Measurements from ENCODE around the gene SPECC1. TPM values are rescaled to one million over a fixed set of nuclear protein-coding genes. Genes with fewer than 3 reads are reported as not detected.

The SPECC1 gene
- total RNA-seq, 1 donor from 2014 or later, result 38.0 TPM

GRCh38 chr17:20127360-20128035 is 118.3 kb downstream of the SPECC1 start:
- TF ChIP-seq CTCF (conservative IDR thresholded peaks at IDR 0.05), result no peak
- Mint-ChIP-seq H3K4me1 (ENCODE audit: unreplicated experiment) (peaks cover 4% of the 10 kb centered on the region), H3K27me3 (peaks cover 19% of the 10 kb centered on the region), H3K9me3 (no peaks in the 10 kb centered on the region), H3K27ac (no peak overlapping the region), H3K4me3 (no peak overlapping the region), H3K36me3 (no peaks in the 10 kb centered on the region)
- DNase-seq (ENCODE audit: extremely low spot score, unreplicated experiment), result no peak

GRCh38 chr17:20128036-20128667 is 119.0 kb downstream of the SPECC1 start:
- DNase-seq (ENCODE audit: extremely low spot score, unreplicated experiment), result no peak
- Mint-ChIP-seq H3K4me1 (ENCODE audit: unreplicated experiment) (peaks cover 4% of the 10 kb centered on the region), H3K36me3 (no peaks in the 10 kb centered on the region), H3K4me3 (no peak overlapping the region), H3K27ac (no peak overlapping the region), H3K27me3 (peaks cover 12% of the 10 kb centered on the region), H3K9me3 (no peaks in the 10 kb centered on the region)
- no peak for TF ChIP-seq CTCF (conservative IDR thresholded peaks at IDR 0.05)

- Mint-ChIP-seq H3K4me3 (no peak overlapping the region), H3K27me3 (peaks cover 3% of the 10 kb centered on the region), H3K4me1 (ENCODE audit: unreplicated experiment) (no peaks in the 10 kb centered on the region)
These were observed 124.4 kb downstream of the SPECC1 start for GRCh38 chr17:20133517-20133916.

GRCh38 chr17:20141198-20141972 is 132.2 kb downstream of the SPECC1 start:
- no peak for TF ChIP-seq CTCF (conservative IDR thresholded peaks at IDR 0.05)
- no peak overlapping the region for H3K27ac Mint-ChIP-seq

More at GRCh38 chr17:20133517-20133916, 124.4 kb downstream of the SPECC1 start:
- Mint-ChIP-seq H3K9me3 (no peaks in the 10 kb centered on the region), H3K27ac (no peak overlapping the region), H3K36me3 (no peaks in the 10 kb centered on the region)
- no peak for DNase-seq (ENCODE audit: extremely low spot score, unreplicated experiment)
- TF ChIP-seq CTCF (conservative IDR thresholded peaks at IDR 0.05), result no peak

GRCh38 chr17:20142268-20142667 is 133.1 kb downstream of the SPECC1 start:
- H3K27ac Mint-ChIP-seq, result no peak overlapping the region
- H3K4me1 Mint-ChIP-seq (ENCODE audit: unreplicated experiment), result peaks cover 9% of the 10 kb centered on the region
- no peak overlapping the region for H3K4me3 Mint-ChIP-seq
- no peaks in the 10 kb centered on the region for H3K9me3 Mint-ChIP-seq
- peaks cover 4% of the 10 kb centered on the region for H3K27me3 Mint-ChIP-seq
- DNase-seq (ENCODE audit: extremely low spot score, unreplicated experiment), result no peak
- no peak for TF ChIP-seq CTCF (conservative IDR thresholded peaks at IDR 0.05)
- no peaks in the 10 kb centered on the region for H3K36me3 Mint-ChIP-seq

More at GRCh38 chr17:20141198-20141972, 132.2 kb downstream of the SPECC1 start:
- Mint-ChIP-seq H3K27me3 (peaks cover 4% of the 10 kb centered on the region), H3K4me1 (ENCODE audit: unreplicated experiment) (peaks cover 9% of the 10 kb centered on the region), H3K4me3 (no peak overlapping the region), H3K9me3 (no peaks in the 10 kb centered on the region), H3K36me3 (no peaks in the 10 kb centered on the region)
- no peak for DNase-seq (ENCODE audit: extremely low spot score, unreplicated experiment)
